ENCODE data around the gene METTL14.

Gene METTL14

GRCh38 chr4:118734491-118735205 is 49.5 kb downstream of the METTL14 start:
- no peak for DNase-seq

GRCh38 chr4:118736900-118737299 is 51.7 kb downstream of the METTL14 start:
- DNase-seq = no peak

- DNase-seq = no peak
Observed at GRCh38 chr4:118738090-118738489, 52.9 kb downstream of the METTL14 start.

- DNase-seq = no peak
Observed at GRCh38 chr4:118739022-118739713, 54.0 kb downstream of the METTL14 start.

- DNase-seq = peak; percentile 61
Observed at GRCh38 chr4:118740869-118741268, 55.7 kb downstream of the METTL14 start.

GRCh38 chr4:118741301-118741855 is 56.2 kb downstream of the METTL14 start:
- peak; percentile 12 for DNase-seq

- no peak for DNase-seq
Observed at GRCh38 chr4:118742050-118742449, 56.9 kb downstream of the METTL14 start.

GRCh38 chr4:118743867-118744266 is 58.7 kb downstream of the METTL14 start:
- no peak for DNase-seq

- DNase-seq = no peak
Observed at GRCh38 chr4:118745357-118745756, 60.2 kb downstream of the METTL14 start.

GRCh38 chr4:118746251-118746919 is 61.2 kb downstream of the METTL14 start:
- DNase-seq = no peak

GRCh38 chr4:118749347-118749988 is 64.3 kb downstream of the METTL14 start:
- no peak for DNase-seq

GRCh38 chr4:118751629-118752323 is 66.6 kb downstream of the METTL14 start:
- DNase-seq = no peak

GRCh38 chr4:118752551-118752950 is 67.4 kb downstream of the METTL14 start:
- DNase-seq = no peak

GRCh38 chr4:118753096-118753495 is 67.9 kb downstream of the METTL14 start:
- DNase-seq = no peak

- no peak for DNase-seq
Observed at GRCh38 chr4:118753685-118754084, 68.5 kb downstream of the METTL14 start.

GRCh38 chr4:118754890-118755289 is 69.7 kb downstream of the METTL14 start:
- no peak for DNase-seq

- DNase-seq = no peak
Observed at GRCh38 chr4:118755438-118756226, 70.4 kb downstream of the METTL14 start.

GRCh38 chr4:118756429-118756828 is 71.2 kb downstream of the METTL14 start:
- no peak for DNase-seq

GRCh38 chr4:118756958-118757357 is 71.8 kb downstream of the METTL14 start:
- DNase-seq = no peak

- DNase-seq = no peak
Observed at GRCh38 chr4:118757761-118758251, 72.6 kb downstream of the METTL14 start.

GRCh38 chr4:118758293-118758692 is 73.1 kb downstream of the METTL14 start:
- DNase-seq = no peak

Measured in NCI-H82 (cell line).